GM19193 (cell line): ENCODE results near the gene MMP20.

ENCODE experiments used
- POLR2A ChIP-seq: IDR thresholded peaks from 4 replicates; pipeline ENCODE4 v1.6.1; 2011; ENCODE audit not compliant: insufficient read depth, insufficient read length; ENCODE audit errors: extremely low read depth

MMP20 gene

DNA sequence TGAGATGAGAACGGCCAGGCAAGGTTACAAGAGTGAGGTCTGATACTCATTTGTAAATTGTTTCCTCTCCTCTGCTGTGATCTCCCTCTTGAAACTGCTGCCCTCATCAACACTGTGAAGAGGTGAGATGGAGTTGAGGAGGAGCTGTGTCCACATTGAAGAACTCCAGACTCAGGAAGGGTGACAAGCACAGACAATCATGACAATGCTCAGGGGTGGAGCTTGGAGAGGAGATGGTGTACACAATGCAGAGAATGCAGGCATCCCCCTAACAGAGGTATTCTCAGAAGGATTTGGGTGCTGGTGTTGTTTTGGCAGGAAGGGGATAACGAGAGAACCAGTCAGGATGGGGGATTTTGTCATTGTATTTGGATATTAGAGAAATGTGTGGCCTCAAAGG is 73.1 kb downstream of the MMP20 start:
- no peak for TF ChIP-seq POLR2A

DNA sequence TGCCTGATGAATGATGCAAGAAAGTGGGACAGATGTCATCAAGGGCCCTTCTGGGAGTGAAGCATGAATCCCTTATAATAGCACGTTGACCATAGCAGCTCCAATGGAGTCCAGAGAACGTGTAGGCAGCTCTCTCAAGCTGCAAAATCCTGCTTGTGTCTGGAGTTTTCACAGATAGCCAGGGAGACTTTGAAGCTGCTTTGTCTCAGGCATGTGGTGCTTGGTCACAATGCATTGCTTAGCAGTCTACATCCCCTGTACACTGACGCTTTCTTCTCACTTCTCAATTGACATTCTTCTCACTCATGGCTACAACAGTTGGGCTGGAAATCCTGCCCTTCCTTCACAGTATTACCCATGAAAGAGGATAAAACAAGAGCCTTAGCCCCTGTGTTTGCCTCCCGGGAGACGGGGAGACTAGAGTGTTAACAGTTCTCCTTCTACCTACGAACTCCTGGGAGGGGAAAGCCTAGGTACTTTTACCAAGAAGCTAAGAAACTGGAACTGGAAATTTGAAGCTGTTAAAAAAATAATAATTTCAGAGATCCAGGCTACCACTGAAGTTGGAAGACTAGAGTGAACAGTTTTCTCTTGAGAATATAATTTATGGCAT is 73.9 kb downstream of the MMP20 start:
- TF ChIP-seq POLR2A, result no peak

DNA sequence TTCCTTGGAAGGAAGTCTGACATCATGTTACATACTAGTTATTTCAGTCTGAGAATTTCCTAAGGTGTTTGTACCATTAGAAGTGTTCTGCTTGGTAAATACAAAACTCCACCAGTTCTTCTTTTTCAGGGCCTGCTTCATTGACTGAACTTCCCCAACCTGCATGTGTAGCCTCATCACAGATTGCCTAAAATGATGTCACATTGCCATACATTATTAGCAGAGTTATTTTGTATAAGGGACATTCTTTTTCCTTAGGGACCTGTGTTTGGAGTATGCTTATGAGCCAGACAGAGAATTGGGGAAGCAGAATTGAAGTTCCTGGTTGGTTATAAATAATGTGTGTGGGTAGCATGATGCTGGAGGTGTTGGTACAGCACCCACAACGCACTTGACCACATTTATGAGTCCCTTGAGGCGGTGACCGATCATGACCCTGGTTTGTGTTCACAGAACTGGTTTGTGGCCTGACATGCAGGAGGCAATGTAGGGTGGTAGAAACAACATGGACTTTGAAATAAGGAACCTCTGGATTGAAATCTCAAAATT is 78.1 kb downstream of the MMP20 start:
- no peak for TF ChIP-seq POLR2A

DNA sequence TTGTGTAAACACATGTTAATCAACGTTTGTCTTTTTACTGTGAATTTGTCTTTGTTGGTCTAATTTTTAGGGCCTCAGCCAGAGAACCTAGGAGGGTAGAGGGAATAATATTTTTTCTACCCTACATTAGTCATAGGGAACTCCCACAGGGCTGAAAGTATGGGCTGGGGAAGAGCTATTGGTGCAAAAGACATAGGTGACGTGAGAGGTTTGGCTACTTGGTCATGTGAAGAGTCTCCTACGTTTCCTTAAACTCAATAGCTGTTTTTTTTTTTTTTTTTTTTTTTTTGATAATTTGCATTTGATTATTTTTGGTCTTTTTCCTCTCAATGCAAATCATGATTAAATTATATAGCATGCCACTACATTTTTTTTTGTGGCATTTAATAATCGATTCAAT is 78.7 kb downstream of the MMP20 start:
- TF ChIP-seq POLR2A, result no peak

DNA sequence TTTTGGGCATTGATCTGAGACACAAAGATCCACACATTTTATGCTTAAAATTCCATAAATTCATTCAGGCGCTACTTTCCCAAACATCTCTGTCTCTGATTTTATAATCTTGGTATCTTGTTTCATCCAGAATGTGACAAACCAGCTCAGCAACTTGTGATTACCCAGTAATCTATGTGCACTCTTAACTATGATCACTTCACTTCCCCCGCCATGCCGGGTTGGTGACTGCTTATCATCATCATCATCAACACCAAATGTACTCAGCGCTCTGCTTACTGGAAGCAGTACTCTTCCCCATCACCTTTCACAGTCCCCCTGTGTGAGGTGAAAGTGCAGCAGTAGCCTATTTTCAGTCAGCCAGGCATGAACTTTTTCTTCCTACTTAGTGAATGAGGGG is 79.4 kb downstream of the MMP20 start:
- no peak for TF ChIP-seq POLR2A

DNA sequence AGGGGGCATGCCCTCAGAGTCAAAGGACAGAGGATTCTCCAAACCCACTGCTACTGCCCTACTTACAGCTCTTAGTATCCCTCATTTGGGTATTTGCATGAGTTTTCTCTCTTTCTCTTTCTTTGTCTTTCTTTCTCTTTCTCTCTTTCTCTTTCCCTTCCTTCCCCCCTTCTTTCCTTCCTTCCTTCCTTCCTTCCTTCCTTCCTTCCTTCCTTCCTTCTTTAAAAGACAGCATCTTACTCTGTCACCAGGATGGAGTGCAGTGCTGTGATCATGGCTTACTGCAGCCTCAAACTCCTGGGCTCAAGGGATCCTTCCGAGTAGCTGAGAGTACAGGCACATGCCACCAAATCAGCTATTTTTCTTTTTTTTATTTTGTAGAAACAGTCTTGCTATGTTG is 80.5 kb downstream of the MMP20 start:
- TF ChIP-seq POLR2A, result no peak

DNA sequence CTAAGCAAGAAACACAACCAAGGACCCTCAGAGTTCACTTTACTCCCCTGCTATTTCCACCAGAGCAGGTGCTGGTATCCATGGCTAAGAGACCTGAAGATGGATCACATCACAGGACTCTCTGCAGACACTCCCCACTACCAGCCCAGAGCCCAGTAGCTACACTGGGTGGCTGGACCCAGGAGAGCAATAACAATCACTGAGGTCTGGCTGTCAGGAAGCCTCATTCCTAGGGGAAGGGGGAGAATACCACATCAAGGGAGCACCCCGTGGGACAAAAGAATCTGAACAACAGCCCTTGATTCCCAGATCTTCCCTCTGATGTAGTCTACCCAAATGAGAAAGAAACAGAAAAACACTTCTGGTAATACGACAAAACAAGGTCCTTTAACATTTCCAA is 85.6 kb downstream of the MMP20 start:
- TF ChIP-seq POLR2A, result no peak

DNA sequence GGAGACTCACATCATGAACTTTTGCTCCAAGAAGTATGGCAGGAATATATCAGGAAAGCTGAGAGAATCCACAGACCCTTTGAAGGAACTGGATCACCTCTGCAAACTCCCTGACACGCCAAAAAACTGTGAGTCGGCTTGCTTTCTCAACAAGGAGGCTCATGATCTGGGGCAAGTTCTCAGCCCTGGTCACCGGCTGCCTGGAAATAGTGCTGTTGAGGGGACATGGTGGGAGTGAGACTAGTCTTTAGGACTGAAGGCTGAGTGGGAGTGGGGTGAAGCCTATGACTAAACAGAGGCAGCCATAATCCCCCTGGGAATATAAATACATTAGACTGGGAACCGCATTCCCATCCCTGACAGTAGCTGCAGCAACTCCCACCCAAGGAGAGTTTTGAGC is 86.2 kb downstream of the MMP20 start:
- no peak for TF ChIP-seq POLR2A

DNA sequence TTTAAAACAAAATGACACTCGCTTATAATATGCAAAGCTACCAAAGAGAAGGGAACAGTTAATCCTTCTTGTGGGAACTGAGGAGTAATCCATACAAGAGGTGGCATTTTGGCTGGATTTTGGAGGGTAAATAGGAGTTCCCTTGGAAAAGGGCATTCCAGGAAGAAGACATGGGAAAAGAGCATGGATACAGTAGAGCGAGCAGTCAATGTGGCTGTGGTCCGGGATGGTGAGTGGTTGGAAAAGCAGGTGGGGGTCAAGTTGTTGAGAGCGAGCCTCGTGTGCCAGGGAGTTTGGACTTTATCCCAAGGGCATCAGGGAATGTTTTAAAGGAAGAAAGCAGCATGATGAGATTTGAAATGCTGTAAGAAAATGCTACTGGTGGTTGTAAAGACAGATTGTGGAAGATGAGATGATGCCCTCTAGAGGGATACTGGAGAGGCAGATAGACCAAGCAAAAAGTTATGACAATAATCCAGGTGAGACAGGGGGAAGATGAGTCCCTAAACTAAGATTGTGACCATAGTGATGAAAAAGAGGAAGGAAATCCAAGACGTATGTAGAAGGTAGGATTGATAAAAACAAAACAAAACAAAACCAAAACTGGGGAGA is 90.8 kb downstream of the MMP20 start:
- TF ChIP-seq POLR2A, result no peak

DNA sequence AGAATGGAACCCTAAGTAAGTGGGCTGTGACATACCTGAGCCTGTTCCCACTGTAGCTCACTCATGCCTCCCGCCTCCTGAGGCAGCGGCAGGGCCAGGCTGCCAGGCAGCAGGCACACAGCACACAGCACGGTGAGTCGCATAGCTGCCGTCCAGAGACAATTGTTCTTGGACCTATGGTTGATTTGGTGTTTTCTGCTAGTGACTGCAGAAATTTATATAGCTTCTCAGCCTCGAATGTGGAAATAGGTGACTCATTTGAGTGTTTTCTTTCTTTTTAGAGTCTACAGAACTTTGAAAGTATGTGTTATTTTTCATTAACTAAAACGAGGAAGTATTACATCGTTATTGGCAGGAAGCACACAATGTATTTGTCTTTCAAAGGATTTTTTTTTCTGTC is 94.6 kb downstream of the MMP20 start, which contains the start of gene MMP7:
MMP7 (minus strand) TSS at position 190 of the 400 bp plus-strand sequence; CDS start at position 143, 47 bp downstream.
- no peak for TF ChIP-seq POLR2A

DNA sequence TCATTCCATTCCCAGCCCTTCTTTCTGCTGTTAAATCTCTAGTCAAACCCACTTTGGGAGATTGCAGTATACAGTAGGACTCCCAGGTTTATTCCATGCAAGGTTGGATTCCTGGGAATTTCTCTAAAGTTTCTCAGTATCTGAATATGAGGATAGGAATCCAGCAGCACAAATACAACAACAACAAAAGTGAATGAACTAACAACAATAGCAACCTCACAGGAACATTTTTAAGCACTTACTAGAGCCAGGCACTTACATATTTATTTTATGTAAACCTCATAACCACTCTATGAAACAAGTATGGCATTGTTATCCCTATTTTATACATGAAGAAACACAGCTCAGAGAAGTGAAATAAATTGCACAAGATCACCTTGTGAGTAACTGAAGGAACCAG is 96.5 kb downstream of the MMP20 start:
- TF ChIP-seq POLR2A, result no peak

DNA sequence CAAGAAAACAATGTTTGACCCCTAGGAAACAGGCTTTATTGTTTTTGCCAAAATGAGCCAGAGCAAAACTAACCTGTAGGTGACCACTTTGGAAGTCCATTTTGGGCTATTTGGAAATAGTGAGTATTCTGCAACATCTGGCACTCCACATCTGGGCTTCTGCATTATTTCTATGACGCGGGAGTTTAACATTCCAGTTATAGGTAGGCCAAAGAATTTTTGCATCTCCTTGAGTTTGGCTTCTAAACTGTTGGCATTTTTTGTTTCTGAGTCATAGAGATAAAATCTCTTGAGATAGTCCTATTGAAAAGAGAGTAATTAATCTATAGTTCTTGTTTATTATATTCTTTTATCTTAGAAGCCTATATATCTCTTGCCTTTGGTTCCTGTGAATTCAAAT is 97.4 kb downstream of the MMP20 start:
- no peak for TF ChIP-seq POLR2A

DNA sequence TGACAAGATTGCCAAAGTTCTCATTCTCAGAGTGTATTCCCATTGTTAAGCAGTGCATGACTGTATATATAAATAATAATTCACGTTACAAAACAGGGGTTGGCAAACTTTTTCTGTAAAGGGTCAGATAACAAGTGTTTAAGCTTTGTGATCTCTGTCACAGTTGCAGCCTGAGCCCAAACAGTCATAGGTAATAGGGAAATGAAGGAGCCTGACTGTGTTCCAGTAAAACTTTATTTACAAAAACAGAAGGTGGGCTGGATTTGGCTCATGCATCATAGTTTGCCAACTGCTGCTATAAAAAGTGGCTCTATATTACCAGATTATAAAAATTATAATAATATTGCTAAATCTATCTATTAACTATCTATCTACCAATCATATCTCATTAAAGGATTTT is 98.1 kb downstream of the MMP20 start:
- TF ChIP-seq POLR2A, result no peak
